Measurements from ENCODE around the gene KRT17. TPM values are rescaled to one million over a fixed set of nuclear protein-coding genes. Genes with fewer than 3 reads are reported as not detected.

The KRT17 gene
- total and polyA plus RNA-seq, 10 of the 15 experiments (the other 5 are each of a cell fraction or from before 2014, with no cell fraction given) = 0.47 to 30.0 (median 2.5) TPM

DNA sequence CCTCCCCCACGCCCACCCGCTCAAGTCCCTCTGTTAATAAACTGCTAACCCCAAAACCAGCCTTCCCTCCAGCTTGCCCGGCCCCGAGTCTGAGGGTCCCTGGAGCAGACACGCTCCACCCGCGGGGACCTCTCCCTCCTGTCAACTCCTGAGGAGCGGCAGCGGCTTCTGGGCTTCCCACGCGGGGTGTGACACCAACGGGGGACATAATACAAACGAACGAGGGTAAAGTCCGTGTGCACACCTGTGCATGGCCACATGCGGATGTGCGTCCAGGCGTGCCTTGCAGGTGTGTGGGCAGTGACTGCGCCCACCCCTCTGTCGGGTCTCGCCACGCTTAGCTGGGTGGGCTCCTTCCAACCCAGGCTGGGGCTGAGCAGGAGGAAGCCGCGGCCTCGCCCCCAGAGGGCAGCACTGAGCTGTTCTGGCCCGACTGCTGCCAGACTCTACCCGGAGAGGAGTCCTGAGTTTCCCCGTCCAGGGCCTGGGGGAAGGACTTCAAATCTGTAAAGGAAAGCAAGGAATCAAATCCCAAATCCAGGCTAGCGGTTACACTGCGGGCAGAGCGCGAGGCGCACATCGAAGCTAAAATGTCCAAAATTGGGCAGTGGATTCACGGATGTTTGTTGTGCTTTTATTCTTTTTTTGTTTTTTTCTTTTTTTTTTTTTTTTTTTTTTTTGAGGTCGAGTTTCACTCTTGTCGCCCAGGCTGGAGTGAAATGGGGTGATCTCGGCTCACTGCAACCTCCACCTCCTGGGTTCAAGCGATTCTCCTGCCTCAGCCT lies 24.2 kb upstream of the KRT17 start (continued):
- TF ChIP-seq RCOR1 (conservative IDR thresholded peaks at IDR 0.05; ENCODE audit: low read depth, low read length) (no peak), ATF2 (IDR thresholded peaks at IDR 0.05; ENCODE audit: low read length) (no peak), IKZF1 (conservative IDR thresholded peaks at IDR 0.05) (peak; percentile 65; the same call in 1 of the 2 replicates), HCFC1 (IDR thresholded peaks at IDR 0.05; ENCODE audit: low read length) (no peak), RAD51 (IDR thresholded peaks at IDR 0.05) (no peak), BHLHE40 (IDR thresholded peaks at IDR 0.05; ENCODE audit: borderline replicate concordance in 1 of 2, low read depth in 2 of 2, low read length in 1 of 2) (0 out of 4 replicates have a peak, but pooled peaks of 1 of the 2 experiments have one; percentile 43), CBFB (IDR thresholded peaks at IDR 0.05; ENCODE audit: low read depth) (no peak), CHD4 (IDR thresholded peaks at IDR 0.05) (no peak), ZNF217 (IDR thresholded peaks at IDR 0.05) (no peak), EP300 (IDR thresholded peaks at IDR 0.05; ENCODE audit: borderline replicate concordance in 1 of 2, control insufficient read depth in 1 of 2, low read depth in 2 of 2, low read length in 2 of 2) (no peak), CREM (IDR thresholded peaks at IDR 0.05; ENCODE audit: low read depth) (no peak), POU2F2 (IDR thresholded peaks at IDR 0.05; ENCODE audit: borderline replicate concordance, low read depth, low read length) (no peak), BMI1 (IDR thresholded peaks at IDR 0.05; ENCODE audit: borderline replicate concordance) (no peak), TCF12 (IDR thresholded peaks at IDR 0.05; ENCODE audit: low read depth, low read length) (no peak), ZBED1 (IDR thresholded peaks at IDR 0.05; ENCODE audit: borderline replicate concordance) (no peak), SUPT20H (IDR thresholded peaks at IDR 0.05; ENCODE audit: borderline replicate concordance, control insufficient read depth, low read depth, low read length) (no peak), RELB (IDR thresholded peaks at IDR 0.05; ENCODE audit: low read depth) (peak; percentile 32; the same call in 1 of the 2 replicates), IKZF2 (IDR thresholded peaks at IDR 0.05) (peak; percentile 38 to 53; a peak in 2 of 4 replicates), NFYA (IDR thresholded peaks at IDR 0.05; ENCODE audit: borderline replicate concordance, low read depth, low read length) (no peak), PKNOX1 (IDR thresholded peaks at IDR 0.05) (no peak), SMAD5 (IDR thresholded peaks at IDR 0.05; ENCODE audit: low read depth) (no peak), NBN (IDR thresholded peaks at IDR 0.05) (0 out of 2 replicates have a peak, but pooled peaks have one; percentile 32)
- TF ChIP-seq, protein P1, sequence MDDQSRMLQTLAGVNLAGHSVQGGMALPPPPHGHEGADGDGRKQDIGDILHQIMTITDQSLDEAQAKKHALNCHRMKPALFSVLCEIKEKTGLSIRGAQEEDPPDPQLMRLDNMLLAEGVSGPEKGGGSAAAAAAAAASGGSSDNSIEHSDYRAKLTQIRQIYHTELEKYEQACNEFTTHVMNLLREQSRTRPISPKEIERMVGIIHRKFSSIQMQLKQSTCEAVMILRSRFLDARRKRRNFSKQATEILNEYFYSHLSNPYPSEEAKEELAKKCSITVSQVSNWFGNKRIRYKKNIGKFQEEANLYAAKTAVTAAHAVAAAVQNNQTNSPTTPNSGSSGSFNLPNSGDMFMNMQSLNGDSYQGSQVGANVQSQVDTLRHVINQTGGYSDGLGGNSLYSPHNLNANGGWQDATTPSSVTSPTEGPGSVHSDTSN (IDR thresholded peaks at IDR 0.05; ENCODE audit: insufficient replicate concordance, low read depth, low read length) = no peak
